ENCODE results near the gene KLHL29.

DNA sequence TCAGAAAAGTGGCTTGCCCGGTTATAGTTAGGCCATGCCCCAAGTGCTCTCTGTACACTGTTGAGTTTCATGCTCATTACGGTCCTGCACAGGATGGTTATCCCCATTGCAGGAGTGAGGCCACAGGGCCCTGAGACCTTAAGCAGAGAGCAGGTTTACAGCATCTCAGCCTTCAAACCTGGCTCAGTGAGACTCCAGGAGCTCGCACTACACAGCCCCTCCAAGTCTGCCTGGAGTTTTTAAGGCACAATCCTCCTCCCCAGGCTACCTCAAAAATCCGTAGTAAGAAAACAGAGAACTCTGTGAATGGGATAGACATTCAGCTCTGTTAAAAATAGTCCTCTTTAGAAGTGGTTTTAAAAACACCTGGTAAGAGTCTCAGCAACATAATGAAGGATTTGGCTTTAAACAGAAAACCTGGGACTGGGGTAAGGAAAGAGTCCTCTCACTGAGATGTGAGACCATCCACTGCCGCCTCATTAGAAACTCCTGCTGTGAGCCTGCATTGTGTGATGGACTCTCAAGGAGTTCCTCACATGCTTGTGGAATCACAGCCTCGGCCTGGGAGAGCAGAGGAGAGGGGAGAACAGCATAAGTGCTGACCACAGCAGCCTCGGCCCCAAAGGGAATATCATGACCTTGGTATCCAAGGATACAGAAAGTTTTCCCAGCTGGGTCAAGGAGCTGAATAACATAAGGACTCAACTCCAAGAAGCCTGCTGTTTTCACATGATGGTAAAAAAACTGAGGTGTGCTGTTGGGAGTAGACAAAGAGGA is 327.2 kb downstream of the KLHL29 start:
- no peak for TF ChIP-seq EZH2phosphoT487 (IDR thresholded peaks at IDR 0.05; ENCODE audit: borderline replicate concordance, low read depth, low read length)
- TF ChIP-seq, protein P1, sequence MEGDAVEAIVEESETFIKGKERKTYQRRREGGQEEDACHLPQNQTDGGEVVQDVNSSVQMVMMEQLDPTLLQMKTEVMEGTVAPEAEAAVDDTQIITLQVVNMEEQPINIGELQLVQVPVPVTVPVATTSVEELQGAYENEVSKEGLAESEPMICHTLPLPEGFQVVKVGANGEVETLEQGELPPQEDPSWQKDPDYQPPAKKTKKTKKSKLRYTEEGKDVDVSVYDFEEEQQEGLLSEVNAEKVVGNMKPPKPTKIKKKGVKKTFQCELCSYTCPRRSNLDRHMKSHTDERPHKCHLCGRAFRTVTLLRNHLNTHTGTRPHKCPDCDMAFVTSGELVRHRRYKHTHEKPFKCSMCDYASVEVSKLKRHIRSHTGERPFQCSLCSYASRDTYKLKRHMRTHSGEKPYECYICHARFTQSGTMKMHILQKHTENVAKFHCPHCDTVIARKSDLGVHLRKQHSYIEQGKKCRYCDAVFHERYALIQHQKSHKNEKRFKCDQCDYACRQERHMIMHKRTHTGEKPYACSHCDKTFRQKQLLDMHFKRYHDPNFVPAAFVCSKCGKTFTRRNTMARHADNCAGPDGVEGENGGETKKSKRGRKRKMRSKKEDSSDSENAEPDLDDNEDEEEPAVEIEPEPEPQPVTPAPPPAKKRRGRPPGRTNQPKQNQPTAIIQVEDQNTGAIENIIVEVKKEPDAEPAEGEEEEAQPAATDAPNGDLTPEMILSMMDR (conservative IDR thresholded peaks at IDR 0.05; ENCODE audit: low read length): no peak

Measured in OCI-LY7 (cell line).